C4-2B (cell line): Measurements from ENCODE around the gene NFE2L2.

Experiments used
- ZFX ChIP-seq: fragments of 450-650 bp; IDR thresholded peaks from 2 replicates; pipeline ENCODE4 v1.6.1; 2017
- TF ChIP-seq, protein P1 (sequence below): fragments of 450-650 bp; conservative IDR thresholded peaks from 2 replicates; pipeline ENCODE4 v1.5.1; 2017; ENCODE audit warnings: mild to moderate bottlenecking

DNA sequence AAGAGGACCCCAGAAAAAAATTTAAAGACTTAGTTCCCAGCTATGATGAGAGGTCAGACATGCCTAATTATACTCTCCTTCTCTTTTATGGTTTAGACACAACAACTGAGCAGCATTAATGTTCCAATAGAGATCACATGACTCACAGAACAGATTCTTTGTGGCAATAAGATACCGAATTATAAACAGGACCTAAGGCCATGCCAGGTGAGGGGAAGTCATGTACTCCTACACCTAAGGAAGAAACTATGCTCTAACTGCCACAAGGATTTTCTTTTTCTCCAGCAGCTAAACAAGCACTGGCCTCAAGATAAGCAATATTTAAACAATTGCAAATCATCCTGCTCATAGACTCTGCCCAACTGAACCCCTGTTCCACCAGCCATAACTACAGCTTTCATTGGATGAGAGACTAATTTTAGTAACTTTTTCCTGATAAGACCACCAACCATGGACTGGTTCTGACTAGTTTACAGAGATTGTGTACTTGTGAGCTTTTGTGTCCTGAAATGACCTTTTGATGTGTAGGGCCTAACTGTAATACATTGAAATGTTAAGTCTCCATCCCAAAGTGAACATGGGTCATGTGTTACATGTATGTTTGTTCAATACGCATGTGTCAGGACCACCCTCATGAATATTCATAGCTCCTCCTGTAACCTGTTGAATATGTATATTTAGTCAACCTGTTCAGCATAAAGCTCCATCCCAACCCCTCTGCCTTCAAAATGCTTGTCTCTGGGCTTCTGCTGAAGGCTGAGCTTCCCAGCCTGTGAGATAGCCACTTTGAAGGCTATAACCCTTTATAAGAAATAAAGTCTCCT lies 21.6 kb upstream of the NFE2L2 start:
- TF ChIP-seq, protein P1, sequence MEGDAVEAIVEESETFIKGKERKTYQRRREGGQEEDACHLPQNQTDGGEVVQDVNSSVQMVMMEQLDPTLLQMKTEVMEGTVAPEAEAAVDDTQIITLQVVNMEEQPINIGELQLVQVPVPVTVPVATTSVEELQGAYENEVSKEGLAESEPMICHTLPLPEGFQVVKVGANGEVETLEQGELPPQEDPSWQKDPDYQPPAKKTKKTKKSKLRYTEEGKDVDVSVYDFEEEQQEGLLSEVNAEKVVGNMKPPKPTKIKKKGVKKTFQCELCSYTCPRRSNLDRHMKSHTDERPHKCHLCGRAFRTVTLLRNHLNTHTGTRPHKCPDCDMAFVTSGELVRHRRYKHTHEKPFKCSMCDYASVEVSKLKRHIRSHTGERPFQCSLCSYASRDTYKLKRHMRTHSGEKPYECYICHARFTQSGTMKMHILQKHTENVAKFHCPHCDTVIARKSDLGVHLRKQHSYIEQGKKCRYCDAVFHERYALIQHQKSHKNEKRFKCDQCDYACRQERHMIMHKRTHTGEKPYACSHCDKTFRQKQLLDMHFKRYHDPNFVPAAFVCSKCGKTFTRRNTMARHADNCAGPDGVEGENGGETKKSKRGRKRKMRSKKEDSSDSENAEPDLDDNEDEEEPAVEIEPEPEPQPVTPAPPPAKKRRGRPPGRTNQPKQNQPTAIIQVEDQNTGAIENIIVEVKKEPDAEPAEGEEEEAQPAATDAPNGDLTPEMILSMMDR = no peak
- no peak for TF ChIP-seq ZFX
